HG03135 (cell line): ENCODE results near the gene SMOC2.
"Not testable (repeated sequence)": the region's sequence is repeated elsewhere in the genome, so short reads cannot be mapped to it uniquely, and the experiment has no call there.

ENCODE experiments used
- ATAC-seq: cut with Tn5 transposase; IDR thresholded peaks from one replicate; pipeline ENCODE4 v1.9.1; 2021; ENCODE audit warnings: mild to moderate bottlenecking, moderate library complexity; ENCODE audit not compliant: unreplicated experiment

Gene SMOC2

DNA sequence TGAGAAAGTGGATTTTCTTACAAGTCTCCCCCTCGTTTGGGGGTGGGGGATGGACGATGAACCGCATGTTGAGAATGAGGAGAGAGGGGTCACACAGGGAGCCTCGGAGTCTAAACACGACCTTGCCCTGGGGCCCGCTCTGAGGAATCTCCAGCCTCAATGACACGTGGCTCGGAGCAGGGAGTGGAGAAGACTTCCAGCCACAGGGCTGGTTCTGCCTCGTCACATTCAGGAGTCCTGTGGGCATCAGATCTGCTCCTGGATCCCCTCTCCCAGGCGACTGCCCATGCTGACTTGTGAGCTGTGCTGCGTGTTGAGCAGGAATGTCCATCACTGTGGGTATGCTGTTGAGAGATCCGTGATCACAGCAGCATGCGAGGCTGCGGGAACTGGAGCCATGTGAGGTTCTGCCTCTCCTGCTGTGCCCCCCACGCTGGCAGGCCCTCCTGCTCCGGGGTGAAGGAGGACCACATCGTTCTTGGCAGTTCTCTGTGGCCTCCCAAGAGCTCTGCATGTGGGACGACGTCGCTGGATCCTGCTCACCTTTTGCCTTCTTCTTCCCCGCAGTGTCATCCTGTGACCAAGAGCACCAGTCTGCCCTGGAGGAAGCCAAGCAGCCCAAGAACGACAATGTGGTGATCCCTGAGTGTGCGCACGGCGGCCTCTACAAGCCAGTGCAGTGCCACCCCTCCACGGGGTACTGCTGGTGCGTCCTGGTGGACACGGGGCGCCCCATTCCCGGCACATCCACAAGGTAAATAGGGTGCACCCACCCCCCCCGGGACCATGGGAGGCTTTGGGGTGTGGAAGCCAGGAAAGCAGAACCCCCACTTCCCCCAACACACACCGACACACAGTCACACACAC is 157.5 kb downstream of the SMOC2 start:
- ATAC-seq, result no peak

DNA sequence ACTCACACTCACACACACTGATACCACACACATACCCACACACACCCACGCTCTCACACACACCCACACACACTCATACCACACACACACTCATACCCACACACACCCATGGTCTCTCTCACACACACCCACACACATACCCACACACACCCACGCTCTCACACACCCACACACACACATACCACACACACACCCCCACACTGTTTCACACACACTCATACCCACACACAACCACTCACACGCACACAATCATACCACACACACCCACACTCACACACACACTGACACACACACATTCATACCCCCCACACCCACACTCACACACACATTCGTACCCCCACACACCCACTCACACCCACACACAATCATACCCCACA is 158.1 kb downstream of the SMOC2 start:
- ATAC-seq, result no peak

DNA sequence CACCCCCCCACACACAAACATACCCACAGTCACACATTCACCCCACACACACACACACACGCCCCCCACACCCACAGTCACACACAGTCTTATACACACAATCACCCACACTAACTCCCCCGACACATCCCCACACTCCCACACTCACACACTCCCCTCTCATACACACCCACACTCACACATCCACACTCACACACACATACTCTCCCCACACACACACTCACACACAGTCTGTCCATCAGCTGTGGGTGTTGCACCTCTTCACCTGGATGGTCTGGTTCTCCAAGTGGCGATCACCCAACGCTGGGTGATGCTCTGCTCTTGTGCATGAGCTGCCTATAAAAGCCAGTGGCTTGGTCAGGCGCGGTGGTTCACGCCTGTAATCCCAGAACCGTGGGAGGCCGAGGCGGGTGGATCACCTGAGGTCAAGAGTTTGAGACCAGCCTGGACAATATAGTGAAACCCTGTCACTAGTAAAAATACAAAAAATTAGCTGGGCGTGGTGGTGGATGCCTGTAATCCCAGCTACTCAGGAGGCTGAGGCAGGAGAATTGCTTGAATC is 158.9 kb downstream of the SMOC2 start:
- no peak for ATAC-seq

DNA sequence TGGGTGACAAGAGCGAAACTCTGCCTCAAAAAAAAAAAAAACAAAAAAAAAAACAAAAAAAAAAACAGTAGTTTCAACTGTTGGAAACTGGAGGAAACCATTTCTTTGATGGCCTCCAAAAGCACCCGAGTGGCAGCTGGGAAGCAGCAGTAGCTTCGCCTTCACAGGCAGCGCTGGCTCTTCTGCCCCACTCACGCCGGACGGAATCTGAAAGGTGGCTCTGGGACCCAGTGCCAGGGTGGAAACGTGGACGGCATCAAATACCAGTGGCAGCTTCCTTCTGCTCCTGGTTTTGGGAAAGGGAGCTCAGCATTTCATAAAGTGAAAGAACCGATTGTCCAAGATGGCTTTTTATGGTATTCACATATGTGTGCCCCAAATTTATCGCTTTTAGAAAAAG is 159.4 kb downstream of the SMOC2 start:
- no peak for ATAC-seq

DNA sequence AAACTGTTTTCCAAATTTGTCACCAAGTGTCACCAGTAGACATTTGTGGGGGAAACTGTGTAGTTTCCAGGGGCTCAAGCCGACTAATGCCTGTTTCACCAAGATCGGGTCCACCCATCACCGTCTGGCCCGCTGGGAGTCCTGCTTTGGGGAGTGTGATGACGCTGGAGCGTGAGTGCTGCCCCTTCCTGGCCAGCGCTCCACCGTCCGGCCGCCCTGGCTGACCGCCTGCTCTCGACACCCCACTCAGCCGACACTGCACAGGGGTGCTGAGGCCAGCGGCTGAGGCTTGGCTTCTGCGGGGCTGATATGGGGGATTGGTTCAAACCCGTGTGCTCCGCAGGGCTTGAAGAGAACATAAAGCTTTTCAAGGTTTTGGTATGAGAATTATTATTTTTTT is 160.1 kb downstream of the SMOC2 start:
- no peak for ATAC-seq

DNA sequence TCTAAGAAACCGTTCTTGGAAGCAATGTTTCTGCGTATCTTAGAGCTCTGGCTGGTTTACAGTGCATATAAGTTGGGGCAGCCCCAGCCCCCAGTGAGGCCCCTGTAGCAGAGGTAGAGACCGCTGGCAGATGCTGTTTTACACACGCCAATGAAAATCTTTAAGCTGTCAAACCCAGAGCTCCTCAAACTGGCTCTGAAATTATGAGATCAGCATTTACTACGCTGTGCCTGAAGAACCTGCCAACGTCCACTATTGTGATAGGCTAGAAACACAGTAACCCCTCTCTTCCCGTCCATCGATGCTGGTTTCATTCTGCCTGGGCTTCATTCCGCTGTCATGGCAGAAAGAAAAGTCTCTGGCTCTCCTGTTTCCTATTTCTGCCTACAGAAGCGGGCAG is 160.6 kb downstream of the SMOC2 start:
- ATAC-seq, result no peak

DNA sequence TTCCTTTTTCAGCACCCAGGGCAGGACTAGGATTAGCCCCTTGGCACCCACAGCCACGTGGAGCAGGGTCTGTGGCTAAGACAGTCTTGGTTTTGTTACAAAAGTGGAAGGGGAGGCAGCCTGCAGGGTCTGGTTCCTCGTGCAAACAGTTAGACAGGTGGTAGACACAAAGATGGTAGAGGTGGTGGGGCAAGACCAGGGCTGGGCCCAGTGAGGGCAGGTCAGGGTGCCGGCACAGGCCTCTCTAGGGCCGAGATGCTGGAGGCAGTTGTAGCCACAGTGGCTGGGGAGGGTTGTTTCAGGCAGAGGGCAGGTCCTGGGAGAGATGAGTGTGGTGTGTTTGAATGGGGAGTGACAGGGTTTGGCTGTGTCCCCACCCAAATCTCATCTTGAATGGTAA is 161.6 kb downstream of the SMOC2 start:
- no peak for ATAC-seq

DNA sequence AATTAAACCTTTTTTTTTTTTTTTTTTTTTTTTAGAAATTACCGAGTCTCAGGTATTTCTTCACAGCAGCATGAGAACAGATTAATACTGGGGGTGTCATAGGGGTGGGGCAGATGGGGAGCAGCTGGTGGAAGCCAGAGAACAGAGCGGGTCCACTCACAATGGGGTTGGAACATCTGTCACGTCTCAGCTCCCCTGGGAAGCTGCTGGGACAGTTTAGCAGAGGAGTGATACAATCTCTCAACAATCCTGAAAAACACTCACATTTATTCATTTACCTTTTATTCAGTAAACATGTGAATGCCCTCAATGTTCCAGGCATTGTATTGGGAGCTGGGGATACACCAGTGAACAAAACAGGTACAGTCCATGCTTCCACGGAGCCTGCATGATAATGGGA is 162.2 kb downstream of the SMOC2 start:
- ATAC-seq, result no peak

DNA sequence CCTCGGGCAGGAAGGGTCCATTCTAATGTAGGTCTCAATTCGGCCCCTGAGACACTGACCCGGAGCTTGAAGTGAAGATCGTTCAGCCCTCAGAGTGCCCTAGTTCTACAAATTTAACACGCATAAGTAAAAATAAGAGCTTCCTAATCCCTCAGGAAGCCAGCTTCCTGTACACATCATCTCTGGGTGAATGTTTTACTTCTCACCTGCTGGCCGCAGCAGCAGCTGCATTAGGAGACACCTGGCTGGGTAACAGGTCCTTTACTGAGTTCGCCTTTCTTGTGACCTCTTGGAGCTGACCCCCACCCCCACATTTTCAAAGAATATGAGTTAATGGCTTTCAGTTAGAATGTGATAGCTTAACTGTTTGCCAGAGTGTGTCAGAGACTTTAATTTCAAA is 165.0 kb downstream of the SMOC2 start:
- no peak for ATAC-seq

DNA sequence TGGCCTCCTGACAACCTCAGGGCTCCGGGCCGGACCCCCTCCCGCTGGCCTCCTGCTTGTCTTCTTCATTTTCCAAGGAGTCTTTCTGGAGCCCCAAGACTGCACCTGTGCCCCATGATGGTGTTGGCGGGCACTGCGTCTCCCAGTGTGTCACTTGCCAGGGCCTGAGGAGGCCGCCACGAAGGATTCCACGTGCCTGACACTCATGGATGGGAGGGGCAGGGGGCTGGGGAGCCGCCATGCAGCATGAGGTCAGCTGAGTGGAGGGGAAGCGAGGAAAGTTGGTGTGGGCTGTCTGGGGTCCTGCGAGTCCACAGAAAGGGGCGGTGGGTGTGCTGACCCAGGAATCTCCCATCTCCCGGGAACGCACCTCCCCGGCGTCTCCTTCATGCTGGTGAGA is 165.7 kb downstream of the SMOC2 start:
- no peak for ATAC-seq

DNA sequence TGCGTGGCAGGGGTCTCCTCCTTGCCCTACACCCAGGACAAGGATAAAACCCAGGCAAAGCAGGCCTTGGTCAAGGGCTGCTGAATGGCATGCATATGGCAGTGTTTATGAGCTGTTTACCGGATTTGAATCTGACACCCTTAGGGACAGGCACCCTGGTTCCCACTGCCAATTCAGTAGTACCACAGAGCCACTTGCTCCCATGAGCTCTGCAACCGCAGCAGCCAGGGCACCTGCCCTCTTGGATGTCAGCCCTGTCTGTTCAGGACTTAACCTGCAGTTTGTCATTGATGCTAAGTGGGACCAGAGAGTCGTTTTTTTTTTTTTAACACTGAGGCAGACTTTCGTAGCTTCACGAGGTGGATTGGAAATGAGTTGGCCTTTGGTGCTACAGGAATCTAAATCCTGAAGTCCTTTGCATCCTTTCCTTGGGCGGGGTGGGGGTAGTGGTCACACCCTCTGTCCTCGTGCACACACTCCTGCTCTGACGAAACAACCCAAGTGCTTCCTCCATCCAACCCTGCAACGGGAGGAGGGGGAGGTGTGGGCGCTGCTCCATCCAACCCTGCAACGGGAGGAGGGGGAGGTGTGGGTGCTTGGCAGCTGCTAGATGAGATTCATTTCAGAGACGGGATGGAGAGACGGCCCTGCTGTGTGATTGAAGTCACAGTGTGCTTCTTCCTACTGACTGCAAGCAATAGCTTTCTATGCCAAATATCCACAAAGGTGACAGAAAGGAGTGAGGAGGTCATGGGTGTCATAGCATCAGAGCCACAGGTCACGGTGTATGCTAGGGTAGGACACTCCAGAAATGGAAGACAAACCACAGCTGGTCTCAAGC is 166.5 kb downstream of the SMOC2 start:
- ATAC-seq, result no peak

DNA sequence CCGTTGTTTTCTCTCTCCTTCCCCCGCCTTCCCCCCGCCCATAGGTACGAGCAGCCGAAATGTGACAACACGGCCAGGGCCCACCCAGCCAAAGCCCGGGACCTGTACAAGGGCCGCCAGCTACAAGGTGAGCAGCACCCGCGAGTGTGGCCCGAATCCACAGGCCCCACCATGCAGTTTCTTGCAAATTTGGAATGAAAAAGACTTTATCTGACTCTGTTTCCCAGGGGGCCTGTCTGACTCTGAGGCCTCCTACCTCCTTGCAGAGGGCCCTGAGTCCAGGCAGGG is 167.1 kb downstream of the SMOC2 start:
- ATAC-seq, result no peak

DNA sequence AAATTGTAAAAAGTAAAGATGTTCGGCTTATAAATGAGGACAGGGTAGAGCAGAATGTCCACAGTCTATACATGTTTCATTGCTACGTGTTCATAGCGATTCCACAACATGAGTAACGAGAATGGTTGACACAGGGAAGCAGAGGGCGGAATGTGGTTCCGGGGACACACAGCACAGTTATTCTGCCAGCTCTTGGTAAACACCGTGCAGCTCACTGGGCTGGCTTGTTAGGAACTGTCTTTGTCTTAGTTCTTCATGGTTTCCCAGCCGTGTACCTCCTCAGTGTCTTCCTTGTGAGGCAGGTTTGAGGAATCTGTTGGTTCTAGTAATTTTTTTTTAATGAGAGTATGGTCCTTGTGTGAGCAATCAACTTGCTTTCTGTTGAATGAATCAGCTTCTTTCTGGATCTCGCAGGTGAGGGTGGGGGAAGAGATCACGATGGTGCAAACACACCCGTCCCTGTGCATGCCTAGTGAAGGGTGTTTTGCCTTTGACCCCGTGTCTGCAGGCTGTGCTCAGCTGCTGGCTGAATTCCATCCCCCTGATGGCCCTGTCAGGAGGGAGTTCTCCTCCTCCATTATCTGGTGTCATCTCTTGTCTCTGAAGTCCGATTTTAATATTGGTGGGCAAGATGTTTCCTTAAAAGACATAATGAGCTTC is 168.2 kb downstream of the SMOC2 start:
- no peak for ATAC-seq

DNA sequence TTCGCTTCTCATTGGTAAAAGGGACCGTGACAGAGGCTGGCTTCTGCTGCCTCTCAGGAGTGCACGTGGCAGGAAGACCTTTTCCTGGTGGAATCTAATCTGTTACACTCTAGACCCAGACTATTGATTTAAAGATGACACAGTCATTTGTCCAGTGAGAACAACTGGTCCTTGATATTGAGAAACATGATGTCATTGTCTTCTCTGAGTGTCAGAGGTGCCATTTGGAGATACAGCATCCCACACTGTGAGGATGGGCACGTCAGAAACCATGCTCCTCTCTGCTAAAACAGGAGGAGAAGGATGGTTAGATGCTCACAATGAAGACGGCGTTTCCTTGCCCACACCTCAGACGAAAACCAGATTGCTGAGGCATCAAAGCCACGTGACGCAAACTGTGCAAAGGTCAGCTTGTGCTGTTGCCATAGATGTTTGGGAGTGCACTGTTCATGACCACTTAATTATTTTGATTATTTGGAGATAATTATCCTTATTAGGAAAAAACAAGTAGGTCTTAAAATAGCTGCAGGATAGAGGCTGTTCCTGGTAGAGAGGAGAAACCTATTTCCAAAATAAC is 169.0 kb downstream of the SMOC2 start:
- ATAC-seq, result no peak

DNA sequence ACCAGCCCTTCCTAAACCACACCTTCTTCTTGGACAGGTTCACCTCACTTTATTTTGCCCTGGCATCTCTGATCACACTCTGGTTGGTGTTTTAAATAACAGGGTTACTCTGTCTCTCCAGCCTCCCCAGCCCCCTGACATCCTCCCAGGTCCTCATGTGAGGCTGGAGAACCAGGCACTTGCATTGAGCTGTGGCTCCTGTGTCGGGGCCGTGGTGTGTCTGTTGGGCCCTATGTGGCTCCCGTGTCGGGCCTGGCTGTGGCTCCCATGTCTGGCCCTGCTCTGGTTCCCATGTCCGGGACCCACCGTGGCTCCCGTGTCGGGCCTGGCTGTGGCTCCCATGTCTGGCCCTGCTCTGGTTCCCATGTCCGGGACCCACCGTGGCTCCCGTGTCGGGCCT is 170.0 kb downstream of the SMOC2 start:
- not testable (repeated sequence) for ATAC-seq

DNA sequence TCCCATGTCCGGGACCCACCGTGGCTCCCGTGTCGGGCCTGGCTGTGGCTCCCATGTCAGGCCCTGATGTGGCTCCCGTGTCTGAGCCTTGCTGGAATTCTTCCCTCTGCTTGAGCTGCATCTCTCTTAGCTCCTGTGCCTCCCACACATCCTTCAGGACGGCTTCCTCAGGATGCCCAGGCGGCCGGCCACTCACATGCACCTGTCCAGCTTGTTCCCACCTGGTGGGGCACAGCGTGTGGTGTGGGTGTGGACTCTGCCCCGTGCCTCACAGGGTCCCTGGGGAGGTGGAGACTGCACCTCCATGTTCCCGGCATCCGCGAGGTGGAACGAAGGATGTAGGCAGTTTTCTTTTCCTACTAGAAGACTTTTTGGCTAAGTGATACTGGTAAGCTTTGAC is 170.7 kb downstream of the SMOC2 start:
- ATAC-seq, result no peak

DNA sequence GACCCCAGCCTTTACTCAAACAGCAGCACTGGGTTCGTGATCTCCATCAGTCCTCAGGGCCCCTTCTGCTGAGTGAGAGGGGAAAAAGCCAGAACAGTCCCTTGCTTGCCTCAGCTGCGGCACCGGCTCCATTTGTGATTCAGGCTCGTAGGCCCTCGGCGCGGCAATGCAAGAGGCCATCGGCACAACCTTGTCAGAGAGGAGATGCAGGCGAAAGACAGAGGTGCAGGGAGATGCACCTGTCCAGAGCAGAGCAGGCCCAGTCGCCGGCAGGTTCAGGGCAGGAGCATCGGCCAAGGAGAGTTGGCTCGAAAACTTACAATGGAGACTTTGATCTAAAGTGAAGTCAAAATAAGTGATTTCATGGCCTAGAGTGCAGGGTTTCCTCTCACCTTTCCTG is 171.6 kb downstream of the SMOC2 start:
- no peak for ATAC-seq

DNA sequence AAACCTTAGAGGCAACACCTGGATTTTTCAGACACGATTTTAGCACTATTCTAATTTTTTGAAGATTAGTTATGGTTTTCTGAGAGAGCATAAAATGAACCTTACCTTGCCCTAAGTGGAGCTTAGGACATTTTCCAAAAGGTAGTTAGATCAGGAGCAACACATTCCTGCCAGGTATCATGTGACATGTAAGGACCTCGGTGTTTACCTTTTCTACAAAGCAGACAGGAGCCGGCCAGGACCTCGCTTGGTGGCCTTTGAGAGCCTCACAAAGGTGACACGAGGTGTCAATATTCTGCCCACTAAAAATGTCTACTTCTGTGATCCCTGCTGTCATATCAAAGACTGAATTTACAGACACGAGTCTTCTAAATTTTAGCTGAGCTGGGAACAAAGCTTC is 174.9 kb downstream of the SMOC2 start:
- no peak for ATAC-seq

DNA sequence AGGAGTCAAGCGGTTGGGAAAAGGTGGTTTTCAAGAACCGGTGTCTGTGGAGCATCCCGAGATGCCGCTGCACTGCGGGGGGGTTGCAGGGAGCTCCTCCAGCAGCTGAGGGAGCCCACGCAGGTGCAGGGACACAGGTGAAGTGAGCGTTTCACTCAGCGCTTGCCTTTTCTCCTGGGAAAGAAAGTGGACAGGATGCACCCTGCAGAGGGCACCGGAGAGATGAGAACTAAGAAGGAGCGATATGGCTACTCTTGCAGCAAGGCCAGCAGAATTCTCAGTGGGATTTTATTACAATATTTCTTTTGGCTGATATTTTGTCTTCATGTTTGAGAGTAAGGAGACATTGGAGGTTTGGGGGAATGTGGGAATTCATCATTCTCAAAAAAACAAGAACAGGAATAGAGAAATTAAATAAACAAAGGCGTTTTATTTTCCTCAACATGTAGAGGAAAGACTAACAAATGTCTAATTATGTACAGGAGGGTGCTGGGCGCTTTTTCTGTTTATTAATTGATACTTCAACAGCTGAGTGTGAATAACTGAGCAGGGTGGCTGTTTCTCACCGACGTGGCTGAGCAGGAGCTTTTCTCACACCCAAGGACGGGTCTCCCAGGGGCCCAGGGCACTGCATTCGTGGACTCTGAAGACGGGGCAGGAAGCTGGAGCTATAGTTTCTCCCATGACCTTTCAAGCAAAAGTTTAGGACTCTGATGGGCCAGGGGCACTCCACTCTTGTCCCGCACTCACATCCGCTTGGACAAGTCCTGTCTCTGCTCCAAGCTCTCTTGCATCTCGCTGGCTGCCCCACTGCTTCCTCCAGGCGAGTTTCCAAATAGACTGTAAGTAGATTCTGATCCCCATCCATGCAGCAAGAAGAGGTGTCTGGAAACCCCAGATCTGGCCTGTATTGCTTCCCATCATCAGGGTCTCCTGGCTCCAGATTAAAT is 176.1 kb downstream of the SMOC2 start:
- no peak for ATAC-seq
